OCI-LY7 (cell line): ENCODE measurements around the gene NHLRC4. TPM values are rescaled to one million over a fixed set of nuclear protein-coding genes. Genes with fewer than 3 reads are reported as not detected.
"Not testable (repeated sequence)": the region's sequence is repeated elsewhere in the genome, so short reads cannot be mapped to it uniquely, and the experiment has no call there.

ENCODE experiments used
- BruUV-seq: library from RNA; stranded (reverse); fragments of 400-500 nt; replicated peaks from 2 replicates; lab custom pipeline; 2021; lab: Mats Ljungman, UMichigan
- CTCF ChIA-PET: fragments of 300-600 bp; sonication (Branson Sonifier 250); formaldehyde crosslinking; loops from one replicate; lab custom pipeline; 2022; ENCODE audit warnings: antibody characterized with exemption; ENCODE audit not compliant: unreplicated experiment; lab: Charles Lee
- POLR2A ChIA-PET: fragments of 300-600 bp; sonication (Branson Sonifier 250); formaldehyde crosslinking; loops from one replicate; lab custom pipeline; 2022; ENCODE audit warnings: antibody characterized with exemption; lab: Charles Lee
- DNase-seq: peaks from one replicate; pipeline ENCODE4 v3.0.0-alpha.2; 2015; ENCODE audit warnings: low spot score
- H2AFZ ChIP-seq: fragments of 200-600 bp; sonication (generic), shearing (Covaris generic); 2 replicates; pipeline ENCODE4 v1.6.1; 2014; ENCODE audit warnings: mild to moderate bottlenecking, antibody characterized with exemption, low read length, moderate library complexity
- H3K27ac ChIP-seq: fragments of 200-600 bp; sonication (generic); 2 replicates; pipeline ENCODE4 v1.5.1; 2014; ENCODE audit warnings: mixed run types, low read depth, mild to moderate bottlenecking, moderate library complexity, low read length, inconsistent platforms; ENCODE audit not compliant: poor library complexity, severe bottlenecking
- H3K36me3 ChIP-seq: fragments of 200-600 bp; sonication (generic); 2 replicates; pipeline ENCODE4 v1.6.1; 2014; ENCODE audit warnings: mild to moderate bottlenecking, antibody characterized with exemption, low read length, moderate library complexity, mixed read lengths; ENCODE audit not compliant: insufficient read depth
- H3K4me1 ChIP-seq: fragments of 200-600 bp; sonication (generic); 2 replicates; pipeline ENCODE4 v1.5.1; 2014; ENCODE audit warnings: mild to moderate bottlenecking, low read length; ENCODE audit not compliant: insufficient read depth, poor library complexity, severe bottlenecking
- H3K4me2 ChIP-seq: fragments of 200-600 bp; sonication (generic); 2 replicates; pipeline ENCODE4 v1.6.1; 2014; ENCODE audit warnings: mild to moderate bottlenecking, low read length
- H3K4me3 ChIP-seq: fragments of 200-600 bp; sonication (generic); 2 replicates; pipeline ENCODE4 v1.5.1; 2014; ENCODE audit warnings: mild to moderate bottlenecking, low read depth, low read length; ENCODE audit not compliant: poor library complexity, severe bottlenecking
- H3K79me2 ChIP-seq: fragments of 200-600 bp; sonication (generic); 2 replicates; pipeline ENCODE4 v1.6.1; 2016; ENCODE audit warnings: low read depth, mild to moderate bottlenecking, low read length, moderate library complexity, mixed read lengths; ENCODE audit not compliant: insufficient read depth
- H3K9me2 ChIP-seq: fragments of 200-600 bp; sonication (generic); 2 replicates; pipeline ENCODE4 v1.6.1; 2016; ENCODE audit warnings: mild to moderate bottlenecking, low read length, mixed read lengths; ENCODE audit not compliant: insufficient read depth
- H3K9me3 ChIP-seq: fragments of 200-600 bp; sonication (generic); 2 replicates; pipeline ENCODE4 v1.6.1; 2014; ENCODE audit warnings: mild to moderate bottlenecking, mixed run types, low read length, mixed read lengths
- H4K20me1 ChIP-seq: fragments of 200-600 bp; sonication (generic); 2 replicates; pipeline ENCODE4 v1.6.1; 2014; ENCODE audit warnings: mild to moderate bottlenecking, antibody characterized with exemption, low read length, moderate library complexity, mixed read lengths; ENCODE audit not compliant: insufficient read depth
- CTCF ChIP-seq: fragments of 200-600 bp; sonication (generic); conservative IDR thresholded peaks from 2 replicates; pipeline ENCODE4 v1.5.1; 2014; ENCODE audit warnings: mild to moderate bottlenecking, antibody characterized with exemption, low read length, moderate library complexity, mixed read lengths
- EZH2phosphoT487 ChIP-seq: fragments of 200-600 bp; sonication (generic); IDR thresholded peaks from 2 replicates; pipeline ENCODE4 v1.6.1; 2018; ENCODE audit warnings: low read depth, borderline replicate concordance, mild to moderate bottlenecking, mixed run types, antibody characterized with exemption, low read length, moderate library complexity, mixed read lengths
- intact Hi-C: fragments of 100-400 bp; cut with micrococcal nuclease; formaldehyde crosslinking; loops from one replicate; pipeline ENCODE4 v1.10.0; 2022; ENCODE audit not compliant: unreplicated experiment
- total RNA-seq, 2 experiments: library from RNA; depleted of rRNA in 1 of 2; stranded (reverse); fragments of >200 nt in 1 of 2; shearing (Covaris generic) in 1 of 2; gene quantifications; 2 replicates each; pipeline ENCODE4 v1.2.3, GENCODE V29; 2014 to 2022

The NHLRC4 gene
- total RNA-seq, 2 experiments from 2014 or later = 2.5 to 3.7 TPM

DNA sequence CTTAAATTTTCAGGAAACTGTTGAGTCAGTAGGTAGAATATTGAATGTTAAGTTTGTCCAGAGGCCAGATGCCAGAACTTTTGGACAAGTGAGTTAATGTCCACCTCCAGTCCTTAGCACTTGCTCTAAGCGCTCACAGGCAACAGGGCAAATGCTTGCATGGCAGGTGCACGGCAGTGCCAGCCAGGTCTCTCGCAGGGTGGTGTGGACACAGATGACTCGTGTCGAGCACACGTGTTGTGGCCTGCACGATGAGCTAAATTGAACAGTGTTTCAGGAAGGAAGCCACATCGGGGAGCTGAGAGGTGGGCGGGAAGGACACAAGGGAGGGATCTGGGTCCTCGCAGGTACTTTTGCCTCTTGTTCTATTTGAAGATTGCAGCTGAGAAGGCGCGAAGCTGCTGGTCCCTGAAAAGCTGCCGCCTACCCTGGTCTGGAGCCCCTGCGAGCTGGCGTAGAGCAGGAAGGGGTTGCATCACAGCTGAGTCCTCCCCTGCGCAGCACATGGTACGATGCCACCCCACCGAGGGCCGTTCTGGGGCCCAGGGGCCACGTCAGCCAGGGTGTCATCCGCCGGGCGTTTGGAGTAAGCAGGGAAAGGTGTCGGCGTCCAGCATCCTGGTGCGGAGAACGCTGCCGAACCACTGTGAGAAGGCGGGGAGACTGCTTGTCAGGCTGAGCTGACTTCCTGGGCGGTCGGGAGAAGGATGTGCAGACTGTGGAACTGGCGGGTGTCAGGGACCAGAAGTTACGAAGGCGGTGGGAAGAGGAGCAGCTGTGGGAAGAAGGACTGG is 29.3 kb downstream of the NHLRC4 start:
- no peak for TF ChIP-seq EZH2phosphoT487
- TF ChIP-seq CTCF = no peak
- Histone ChIP-seq H3K4me2 (no peak overlapping the region), H4K20me1 (no peaks in the 10 kb centered on the region), H3K4me3 (no peak overlapping the region), H3K27ac (no peak overlapping the region), H3K9me2 (no peaks in the 10 kb centered on the region), H3K79me2 (no peaks in the 10 kb centered on the region), H2AFZ (no peak overlapping the region), H3K36me3 (peaks cover 9% of the 10 kb centered on the region), H3K9me3 (no peaks in the 10 kb centered on the region), H3K4me1 (peaks cover 13% of the 10 kb centered on the region)
- no TSS peak for BruUV-seq
- ChIA-PET CTCF (no interaction called here), POLR2A (no interaction called here)
- DNase-seq = no peak
- intact Hi-C loops = no loop called here

DNA sequence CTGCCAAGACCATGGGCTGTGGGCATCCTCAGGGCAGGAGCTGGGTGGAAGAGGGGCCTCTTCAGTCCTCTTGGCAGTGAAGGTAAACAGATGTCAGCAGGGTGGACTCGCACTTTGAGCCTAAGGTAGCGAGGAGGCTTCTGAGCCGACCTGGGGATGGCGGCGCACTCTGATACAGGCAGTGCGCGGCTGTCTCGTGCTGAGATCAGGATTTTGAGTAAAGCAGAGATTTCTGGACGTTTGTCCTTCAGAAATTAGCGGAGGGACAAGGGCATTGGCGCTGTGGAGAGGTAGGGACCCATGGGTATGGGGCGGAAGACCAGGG is 29.9 kb downstream of the NHLRC4 start:
- Histone ChIP-seq H2AFZ (no peak overlapping the region), H4K20me1 (no peaks in the 10 kb centered on the region), H3K27ac (no peak overlapping the region), H3K4me1 (peaks cover 12% of the 10 kb centered on the region), H3K9me2 (no peaks in the 10 kb centered on the region), H3K4me3 (no peak overlapping the region), H3K4me2 (no peak overlapping the region), H3K79me2 (no peaks in the 10 kb centered on the region), H3K36me3 (peaks cover 9% of the 10 kb centered on the region), H3K9me3 (no peaks in the 10 kb centered on the region)
- ChIA-PET POLR2A (no interaction called here), CTCF (no interaction called here)
- no peak for DNase-seq
- BruUV-seq = no TSS peak
- intact Hi-C loops = no loop called here
- TF ChIP-seq EZH2phosphoT487 = no peak
- TF ChIP-seq CTCF = no peak

- intact Hi-C loops, H3K4me2 ChIP-seq, H3K27ac ChIP-seq, H3K9me2 ChIP-seq, H3K36me3 ChIP-seq, BruUV-seq, H3K79me2 ChIP-seq, H2AFZ ChIP-seq, H3K9me3 ChIP-seq, CTCF ChIA-PET, H4K20me1 ChIP-seq, DNase-seq, H3K4me3 ChIP-seq, POLR2A ChIA-PET: not testable (repeated sequence)
- H3K4me1 ChIP-seq = peaks cover 10% of the 10 kb centered on the region
Observed at GRCh38 chr16:597655-598054, 30.9 kb downstream of the NHLRC4 start.
